ENCODE measurements around the gene CLECL1. TPM values are rescaled to one million over a fixed set of nuclear protein-coding genes. Genes with fewer than 3 reads are reported as not detected.
"Not testable (repeated sequence)": the region's sequence is repeated elsewhere in the genome, so short reads cannot be mapped to it uniquely, and the experiment has no call there.

CLECL1 gene
- total RNA-seq, 1 donor from 2014 or later, result not detected

DNA sequence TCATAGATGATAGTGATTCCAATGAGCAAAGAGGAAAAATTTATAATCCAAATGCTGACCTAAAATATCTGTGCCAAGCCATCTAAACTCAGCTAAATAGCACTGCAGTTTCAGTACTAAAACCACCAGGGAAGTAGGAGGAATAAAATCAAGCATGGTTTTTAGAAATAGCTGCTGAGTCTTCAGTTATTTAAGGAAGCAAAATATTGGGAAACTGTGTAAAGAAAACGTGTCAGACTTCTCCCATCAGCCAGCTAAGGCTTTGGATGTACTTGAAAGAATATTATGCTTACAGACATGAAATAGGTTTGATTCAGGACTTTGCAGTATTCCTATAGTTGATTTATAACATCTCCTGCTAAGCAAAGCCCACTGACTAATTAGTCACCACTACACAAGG lies 38.7 kb downstream of the CLECL1 start:
- Mint-ChIP-seq H3K4me3 (ENCODE audit: unreplicated experiment) (no peak overlapping the region), H3K27me3 (ENCODE audit: low read depth) (no peaks in the 10 kb centered on the region), H3K27ac (ENCODE audit: unreplicated experiment) (no peak overlapping the region), H3K9me3 (ENCODE audit: low read depth) (peaks cover 27% of the 10 kb centered on the region), H3K36me3 (ENCODE audit: low read depth) (peaks cover 28% of the 10 kb centered on the region), H3K4me1 (ENCODE audit: low read depth) (no peaks in the 10 kb centered on the region)
- TF ChIP-seq, protein P1, sequence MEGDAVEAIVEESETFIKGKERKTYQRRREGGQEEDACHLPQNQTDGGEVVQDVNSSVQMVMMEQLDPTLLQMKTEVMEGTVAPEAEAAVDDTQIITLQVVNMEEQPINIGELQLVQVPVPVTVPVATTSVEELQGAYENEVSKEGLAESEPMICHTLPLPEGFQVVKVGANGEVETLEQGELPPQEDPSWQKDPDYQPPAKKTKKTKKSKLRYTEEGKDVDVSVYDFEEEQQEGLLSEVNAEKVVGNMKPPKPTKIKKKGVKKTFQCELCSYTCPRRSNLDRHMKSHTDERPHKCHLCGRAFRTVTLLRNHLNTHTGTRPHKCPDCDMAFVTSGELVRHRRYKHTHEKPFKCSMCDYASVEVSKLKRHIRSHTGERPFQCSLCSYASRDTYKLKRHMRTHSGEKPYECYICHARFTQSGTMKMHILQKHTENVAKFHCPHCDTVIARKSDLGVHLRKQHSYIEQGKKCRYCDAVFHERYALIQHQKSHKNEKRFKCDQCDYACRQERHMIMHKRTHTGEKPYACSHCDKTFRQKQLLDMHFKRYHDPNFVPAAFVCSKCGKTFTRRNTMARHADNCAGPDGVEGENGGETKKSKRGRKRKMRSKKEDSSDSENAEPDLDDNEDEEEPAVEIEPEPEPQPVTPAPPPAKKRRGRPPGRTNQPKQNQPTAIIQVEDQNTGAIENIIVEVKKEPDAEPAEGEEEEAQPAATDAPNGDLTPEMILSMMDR (IDR thresholded peaks at IDR 0.05), result no peak
- no peak for DNase-seq (ENCODE audit: low spot score)

DNA sequence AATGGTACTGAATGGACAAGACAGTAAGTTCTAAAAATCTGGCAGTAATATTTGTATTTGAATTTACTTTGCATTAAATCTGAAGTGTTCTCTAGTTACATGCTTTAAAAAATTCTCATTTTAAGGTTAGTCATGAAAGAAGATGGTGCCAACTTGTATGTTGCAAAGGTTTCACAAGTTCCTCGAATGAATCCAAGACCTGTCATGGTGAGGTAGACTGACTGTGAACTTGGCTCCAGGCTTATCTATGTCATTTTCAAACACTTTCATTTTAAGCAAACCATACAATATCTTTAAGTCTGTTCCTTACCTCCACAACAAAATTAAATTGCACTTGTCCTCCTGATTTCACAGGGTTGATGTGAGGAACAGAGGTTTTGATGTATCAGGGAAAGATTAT lies 40.0 kb downstream of the CLECL1 start:
- Mint-ChIP-seq H3K4me1 (ENCODE audit: low read depth) (no peaks in the 10 kb centered on the region), H3K27ac (ENCODE audit: unreplicated experiment) (no peak overlapping the region), H3K4me3 (ENCODE audit: unreplicated experiment) (no peak overlapping the region), H3K9me3 (ENCODE audit: low read depth) (peaks cover 29% of the 10 kb centered on the region), H3K27me3 (ENCODE audit: low read depth) (no peaks in the 10 kb centered on the region), H3K36me3 (ENCODE audit: low read depth) (peaks cover 32% of the 10 kb centered on the region)
- DNase-seq (ENCODE audit: low spot score), result no peak
- TF ChIP-seq, protein P1 (IDR thresholded peaks at IDR 0.05), result no peak

DNA sequence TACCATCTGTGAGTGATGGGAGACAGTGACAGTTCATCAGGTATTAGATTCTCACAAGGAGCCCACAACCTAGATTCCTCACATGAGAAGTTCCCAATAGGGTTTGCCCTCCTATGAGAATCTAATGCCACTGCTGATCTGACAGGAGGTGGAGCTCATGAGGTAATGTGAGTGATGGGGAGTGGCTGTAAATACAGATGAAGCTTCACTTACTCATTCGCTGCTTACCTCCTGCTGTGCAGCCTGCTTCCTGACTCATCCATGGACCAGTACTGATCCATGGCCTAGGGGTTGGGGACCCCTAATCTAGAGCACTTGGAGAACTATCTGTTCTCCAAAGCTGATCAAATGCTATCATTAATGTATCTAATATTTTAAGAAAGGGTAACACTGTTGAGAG lies 45.7 kb downstream of the CLECL1 start:
- TF ChIP-seq, protein P1 (IDR thresholded peaks at IDR 0.05), result no peak
- peaks cover 26% of the 10 kb centered on the region for H3K36me3 Mint-ChIP-seq (ENCODE audit: low read depth)
- DNase-seq (ENCODE audit: low spot score), result no peak
- peaks cover 21% of the 10 kb centered on the region for H3K9me3 Mint-ChIP-seq (ENCODE audit: low read depth)
- no peaks in the 10 kb centered on the region for H3K4me1 Mint-ChIP-seq (ENCODE audit: low read depth)
- no peak overlapping the region for H3K27ac Mint-ChIP-seq (ENCODE audit: unreplicated experiment)
- no peaks in the 10 kb centered on the region for H3K27me3 Mint-ChIP-seq (ENCODE audit: low read depth)
- no peak overlapping the region for H3K4me3 Mint-ChIP-seq (ENCODE audit: unreplicated experiment)

DNA sequence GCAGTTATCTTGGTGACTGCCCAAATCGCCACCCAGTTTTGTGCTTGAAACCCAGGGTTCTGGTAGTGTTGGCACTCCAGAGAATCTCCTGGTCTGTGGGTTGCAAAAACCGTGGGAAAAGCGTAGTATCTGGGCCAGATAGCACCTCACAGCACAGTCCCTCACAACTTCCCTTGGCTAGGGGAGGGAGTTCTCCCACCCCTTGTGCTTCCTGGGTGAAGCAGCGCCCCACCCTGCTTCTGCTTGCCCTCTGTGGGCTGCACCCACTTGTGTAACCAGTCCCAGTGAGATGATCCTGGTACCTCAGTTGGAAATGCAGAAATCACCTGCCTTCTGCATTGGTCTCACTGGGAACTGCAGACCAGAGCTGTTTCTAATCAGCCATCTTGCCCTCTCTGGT lies 47.0 kb downstream of the CLECL1 start:
- H3K4me3 Mint-ChIP-seq (ENCODE audit: unreplicated experiment), result no peak overlapping the region
- H3K9me3 Mint-ChIP-seq (ENCODE audit: low read depth), result peaks cover 21% of the 10 kb centered on the region
- no peak overlapping the region for H3K27ac Mint-ChIP-seq (ENCODE audit: unreplicated experiment)
- TF ChIP-seq, protein P1 (IDR thresholded peaks at IDR 0.05), result no peak
- peaks cover 27% of the 10 kb centered on the region for H3K36me3 Mint-ChIP-seq (ENCODE audit: low read depth)
- DNase-seq (ENCODE audit: low spot score), result no peak
- no peaks in the 10 kb centered on the region for H3K4me1 Mint-ChIP-seq (ENCODE audit: low read depth)
- H3K27me3 Mint-ChIP-seq (ENCODE audit: low read depth), result no peaks in the 10 kb centered on the region

DNA sequence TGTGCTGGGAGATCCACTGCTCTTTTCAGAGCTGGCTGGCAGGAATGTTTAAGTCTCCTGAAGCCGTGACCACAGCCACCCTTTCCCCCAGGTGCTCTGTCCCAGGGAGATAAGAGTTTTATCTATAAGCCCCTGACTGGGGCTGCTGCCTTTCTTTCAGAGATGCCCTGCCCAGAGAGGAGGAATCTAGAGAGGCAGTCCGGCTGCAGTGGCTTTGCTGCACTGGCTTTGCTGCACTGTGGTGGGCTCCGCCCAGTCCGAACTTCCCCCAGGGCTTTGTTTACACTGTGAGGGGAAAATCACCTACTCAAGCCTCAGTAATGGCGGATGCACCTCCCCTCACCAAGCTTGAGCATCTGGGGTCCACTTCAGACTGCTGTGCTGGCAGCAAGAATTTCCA lies 47.5 kb downstream of the CLECL1 start:
- not testable (repeated sequence) for H3K27ac Mint-ChIP-seq (ENCODE audit: unreplicated experiment)

DNA sequence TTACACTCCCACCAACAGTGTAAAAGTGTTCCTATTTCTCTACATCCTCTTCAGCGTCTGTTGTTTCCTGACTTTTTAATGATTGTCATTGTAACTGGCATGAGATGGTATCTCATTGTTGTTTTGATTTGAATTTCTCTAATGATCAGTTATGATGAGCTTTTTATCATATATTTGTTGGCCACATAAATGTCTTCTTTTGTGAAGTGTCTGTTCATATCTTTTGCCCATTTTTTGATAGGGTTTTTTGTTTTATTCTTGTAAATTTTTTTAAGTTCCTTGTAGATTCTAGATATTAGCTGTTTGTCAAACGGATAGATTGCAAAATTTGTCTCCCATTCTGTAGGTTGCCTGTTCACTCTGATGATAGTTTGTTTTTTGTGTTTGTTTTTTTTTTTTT lies 49.9 kb downstream of the CLECL1 start:
- H3K36me3 Mint-ChIP-seq (ENCODE audit: low read depth), result peaks cover 17% of the 10 kb centered on the region
- not testable (repeated sequence) for H3K27me3 Mint-ChIP-seq (ENCODE audit: low read depth); DNase-seq (ENCODE audit: low spot score); H3K4me1 Mint-ChIP-seq (ENCODE audit: low read depth); H3K27ac Mint-ChIP-seq (ENCODE audit: unreplicated experiment); H3K4me3 Mint-ChIP-seq (ENCODE audit: unreplicated experiment)
- H3K9me3 Mint-ChIP-seq (ENCODE audit: low read depth), result peaks cover 10% of the 10 kb centered on the region

More for the DNA sequence above, 47.5 kb downstream of the CLECL1 start:
- Mint-ChIP-seq H3K9me3 (ENCODE audit: low read depth) (peaks cover 21% of the 10 kb centered on the region), H3K36me3 (ENCODE audit: low read depth) (peaks cover 27% of the 10 kb centered on the region)
- H3K4me1 Mint-ChIP-seq (ENCODE audit: low read depth); H3K4me3 Mint-ChIP-seq (ENCODE audit: unreplicated experiment); H3K27me3 Mint-ChIP-seq (ENCODE audit: low read depth); DNase-seq (ENCODE audit: low spot score): not testable (repeated sequence)

DNA sequence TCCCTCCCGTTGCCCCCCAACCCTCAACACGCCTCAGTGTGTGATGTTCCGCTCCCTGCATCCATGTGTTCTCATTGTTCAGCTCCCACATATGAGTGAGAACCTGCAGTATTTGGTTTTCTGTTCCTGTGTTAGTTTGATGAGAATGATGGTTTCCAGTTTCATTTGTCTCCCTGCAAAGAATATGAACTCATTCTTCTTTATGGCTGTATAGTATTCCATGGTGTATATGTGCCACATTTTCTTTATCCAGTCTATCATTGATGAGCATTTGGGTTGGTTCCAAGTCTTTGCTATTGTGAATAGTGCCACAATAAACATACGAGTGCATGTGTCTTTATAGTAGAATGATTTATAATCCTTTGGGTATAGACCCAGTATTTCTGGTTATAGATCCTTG lies 50.4 kb downstream of the CLECL1 start:
- not testable (repeated sequence) for H3K4me3 Mint-ChIP-seq (ENCODE audit: unreplicated experiment); H3K4me1 Mint-ChIP-seq (ENCODE audit: low read depth)

More for the DNA sequence above, 50.4 kb downstream of the CLECL1 start:
- H3K27ac Mint-ChIP-seq (ENCODE audit: unreplicated experiment); DNase-seq (ENCODE audit: low spot score); H3K27me3 Mint-ChIP-seq (ENCODE audit: low read depth): not testable (repeated sequence)
- H3K9me3 Mint-ChIP-seq (ENCODE audit: low read depth), result peaks cover 10% of the 10 kb centered on the region
- H3K36me3 Mint-ChIP-seq (ENCODE audit: low read depth), result peaks cover 17% of the 10 kb centered on the region
